ENCODE measurements around the gene NUCB2.
A peak's percentile ranks its signal among the peaks of the same experiment; 100 is the strongest.
"Not testable (repeated sequence)": the region's sequence is repeated elsewhere in the genome, so short reads cannot be mapped to it uniquely, and the experiment has no call there.

Gene NUCB2

GRCh38 chr11:17267576-17267975, 9.0 kb upstream of the NUCB2 start:
- Histone ChIP-seq H3K27me3 (no peaks in the 10 kb centered on the region), H3K4me2 (no peak overlapping the region; the same call in 1 of the 2 replicates), H3K27ac (no peak overlapping the region), H3K4me3 (no peak overlapping the region), H4K20me1 (no peaks in the 10 kb centered on the region), H3K9me3 (no peaks in the 10 kb centered on the region), H3K9ac (no peak overlapping the region), H3K36me3 (no peaks in the 10 kb centered on the region), H3K4me1 (peaks cover 15% of the 10 kb centered on the region; the same call in 1 of the 2 replicates)
- no peak for TF ChIP-seq Cebpa-rat (IDR thresholded peaks at IDR 0.05)

GRCh38 chr11:17268500-17268899, 8.0 kb upstream of the NUCB2 start:
- not testable (repeated sequence) for H3K9ac ChIP-seq, H3K4me2 ChIP-seq, H3K36me3 ChIP-seq, H3K27ac ChIP-seq, H4K20me1 ChIP-seq, H3K9me3 ChIP-seq, H3K4me3 ChIP-seq, H3K27me3 ChIP-seq
- peaks cover 15% of the 10 kb centered on the region; the same call in 1 of the 2 replicates for H3K4me1 ChIP-seq

GRCh38 chr11:17268902-17269301, 7.6 kb upstream of the NUCB2 start:
- Histone ChIP-seq H3K27me3 (no peaks in the 10 kb centered on the region), H3K4me1 (peaks cover 15% of the 10 kb centered on the region; the same call in 1 of the 2 replicates), H3K9me3 (no peaks in the 10 kb centered on the region), H3K4me3 (no peak overlapping the region), H3K36me3 (no peaks in the 10 kb centered on the region), H3K27ac (no peak overlapping the region), H4K20me1 (no peaks in the 10 kb centered on the region), H3K9ac (no peak overlapping the region), H3K4me2 (no peak overlapping the region)
- no peak for TF ChIP-seq Cebpa-rat (IDR thresholded peaks at IDR 0.05)

GRCh38 chr11:17272801-17273200, 3.7 kb upstream of the NUCB2 start:
- Histone ChIP-seq H4K20me1 (no peaks in the 10 kb centered on the region), H3K27me3 (no peaks in the 10 kb centered on the region), H3K9me3 (no peaks in the 10 kb centered on the region), H3K9ac (no peak overlapping the region), H3K4me3 (no peak overlapping the region), H3K36me3 (no peaks in the 10 kb centered on the region), H3K4me2 (no peak overlapping the region), H3K4me1 (peaks cover 34% of the 10 kb centered on the region), H3K27ac (no peak overlapping the region)
- no peak for TF ChIP-seq Cebpa-rat (IDR thresholded peaks at IDR 0.05)

DNA sequence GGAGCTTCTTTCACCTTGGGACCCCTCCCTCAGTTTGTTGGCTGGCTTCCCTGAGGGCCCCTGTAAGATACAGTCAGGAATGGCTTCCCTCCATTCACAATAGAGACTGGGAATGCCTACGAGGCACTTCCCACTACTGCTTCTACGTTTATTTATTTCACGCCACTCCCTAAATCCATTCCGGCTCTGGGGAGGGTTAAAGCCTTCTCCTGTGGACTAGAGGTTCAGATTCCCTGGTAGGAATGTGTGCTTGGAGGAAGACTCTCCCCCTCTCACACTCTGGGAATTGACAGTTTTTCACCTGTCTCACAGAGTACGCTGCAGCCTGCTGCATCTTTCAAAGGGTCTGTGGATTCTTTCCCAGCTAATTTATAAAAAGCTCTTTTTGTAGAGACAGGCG, 3.3 kb upstream of the NUCB2 start:
- no peaks in the 10 kb centered on the region for H3K36me3 ChIP-seq
- no peaks in the 10 kb centered on the region for H3K27me3 ChIP-seq
- H3K9me3 ChIP-seq: no peaks in the 10 kb centered on the region
- no peaks in the 10 kb centered on the region for H4K20me1 ChIP-seq
- H3K4me2 ChIP-seq: no peak overlapping the region
- no peak for TF ChIP-seq Cebpa-rat (IDR thresholded peaks at IDR 0.05)
- no peak overlapping the region for H3K27ac ChIP-seq
- peaks cover 36% of the 10 kb centered on the region for H3K4me1 ChIP-seq
- H3K9ac ChIP-seq: no peak overlapping the region
- no peak overlapping the region for H3K4me3 ChIP-seq

DNA sequence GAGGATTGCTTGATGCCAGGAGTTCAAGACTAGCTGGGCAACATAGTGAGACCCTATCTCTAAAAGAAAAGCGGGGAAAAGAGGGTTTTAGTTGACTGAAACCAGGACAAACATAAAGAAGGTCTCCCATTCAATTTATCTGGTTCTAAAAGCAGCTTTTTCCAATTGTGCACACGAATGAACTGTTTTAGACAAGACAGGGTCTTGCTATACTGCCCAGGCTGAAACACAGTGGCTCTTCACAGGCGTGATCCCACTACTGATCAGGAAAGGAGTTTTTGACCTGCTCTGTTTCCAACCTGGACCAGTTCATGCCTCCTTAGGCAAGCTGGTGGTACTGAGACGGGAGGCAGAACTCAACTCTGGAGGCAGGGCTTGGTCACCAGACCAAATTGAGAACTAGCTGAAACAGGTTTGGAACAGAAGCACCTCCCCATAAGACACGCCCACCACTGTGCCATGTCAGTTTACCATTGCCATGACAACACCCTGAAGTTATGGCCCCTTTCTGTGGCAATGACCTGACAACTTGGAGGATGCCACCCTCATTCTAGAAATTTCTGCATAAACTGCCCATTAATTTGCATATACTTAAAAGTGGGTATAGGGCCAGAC, 2.8 kb upstream of the NUCB2 start:
- TF ChIP-seq Cebpa-rat (IDR thresholded peaks at IDR 0.05): no peak
- no peaks in the 10 kb centered on the region for H3K9me3 ChIP-seq
- H3K27ac ChIP-seq: no peak overlapping the region
- peaks cover 36% of the 10 kb centered on the region for H3K4me1 ChIP-seq
- no peak overlapping the region for H3K9ac ChIP-seq
- no peak overlapping the region for H3K4me3 ChIP-seq
- H4K20me1 ChIP-seq: no peaks in the 10 kb centered on the region
- H3K27me3 ChIP-seq: no peaks in the 10 kb centered on the region
- no peak overlapping the region for H3K4me2 ChIP-seq
- no peaks in the 10 kb centered on the region for H3K36me3 ChIP-seq

DNA sequence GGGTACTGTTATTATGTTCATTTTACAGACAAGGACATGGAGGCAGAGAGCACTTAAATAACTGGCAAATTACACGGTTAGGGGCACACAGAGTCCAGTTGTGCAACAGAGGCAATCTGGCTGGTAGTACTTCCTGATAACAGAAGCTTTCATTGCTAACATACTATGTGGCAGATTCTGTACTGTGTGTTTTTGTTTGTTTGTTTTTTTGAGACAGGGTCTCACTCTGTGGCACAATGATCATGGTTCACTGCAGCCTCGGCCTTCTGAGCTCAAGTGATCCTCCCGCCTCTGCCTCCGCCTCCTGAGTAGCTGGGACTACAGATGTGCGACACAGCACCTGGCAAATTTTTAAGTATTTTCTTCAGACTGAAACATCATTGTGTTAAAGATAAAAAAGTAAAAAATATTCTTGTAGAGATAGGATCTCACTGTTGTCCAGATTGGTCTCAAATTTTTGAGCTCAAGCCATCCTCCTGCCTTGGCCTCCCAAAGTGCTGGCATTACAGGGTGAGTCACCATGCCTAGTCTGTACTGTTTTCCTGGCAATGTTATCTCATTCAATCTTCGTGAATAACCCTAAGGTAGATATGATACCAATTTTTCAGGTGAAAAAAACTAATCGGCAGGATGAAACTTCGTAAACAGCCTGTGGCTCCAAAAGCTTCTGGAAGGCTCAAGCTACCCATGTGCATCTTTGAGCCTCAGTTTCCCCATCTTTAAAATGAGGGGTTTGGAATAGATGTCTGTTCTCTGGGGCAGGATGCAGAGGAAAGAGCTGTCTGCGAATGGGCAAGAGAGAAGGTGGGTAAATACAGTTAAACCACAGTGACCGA, 921 bp upstream of the NUCB2 start:
- Histone ChIP-seq H3K27me3 (no peaks in the 10 kb centered on the region), H4K20me1 (no peaks in the 10 kb centered on the region), H3K4me3 (peak overlapping the region; percentile 79), H3K4me1 (peaks cover 50% of the 10 kb centered on the region), H3K36me3 (peaks cover 3% of the 10 kb centered on the region), H3K27ac (peak overlapping the region; percentile 93), H3K9ac (peak overlapping the region; percentile 89), H3K4me2 (peak overlapping the region; percentile 89), H3K9me3 (no peaks in the 10 kb centered on the region)
- TF ChIP-seq Cebpa-rat (IDR thresholded peaks at IDR 0.05): no peak

DNA sequence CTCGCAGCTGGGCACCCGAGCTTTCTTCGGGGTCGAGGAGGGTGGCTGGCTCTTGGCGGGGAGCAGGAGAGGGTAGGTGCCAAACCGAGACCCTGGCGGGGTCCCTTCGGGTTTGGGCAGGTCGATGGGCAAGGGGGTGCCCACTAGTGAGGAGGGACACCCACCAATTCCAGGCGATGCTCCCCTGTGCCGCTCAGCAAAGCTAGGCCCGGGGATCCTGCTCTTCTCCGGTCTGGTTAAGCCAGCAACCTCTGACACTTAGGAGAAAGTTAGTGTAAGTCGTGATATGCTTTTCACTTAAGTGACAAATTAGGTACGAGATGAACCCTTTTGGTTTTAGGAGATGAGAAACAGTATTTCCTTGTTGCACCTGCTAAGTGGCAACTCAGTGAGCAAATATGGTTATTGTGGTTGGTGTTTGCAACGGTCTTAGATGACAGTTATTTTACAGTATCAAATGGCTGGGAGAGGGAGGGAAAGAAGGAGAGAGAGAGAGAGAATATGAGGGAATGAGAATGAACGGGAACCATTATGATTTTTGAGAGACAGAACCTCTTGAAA, 565 bp downstream of the NUCB2 start:
- peak overlapping the region; percentile 93 for H3K27ac ChIP-seq
- H3K4me2 ChIP-seq: peak overlapping the region; percentile 89
- H3K4me1 ChIP-seq: peaks cover 54% of the 10 kb centered on the region
- H4K20me1 ChIP-seq: no peaks in the 10 kb centered on the region
- peaks cover 12% of the 10 kb centered on the region for H3K36me3 ChIP-seq
- TF ChIP-seq Cebpa-rat (IDR thresholded peaks at IDR 0.05): no peak
- H3K4me3 ChIP-seq: peak overlapping the region; percentile 79
- H3K9me3 ChIP-seq: no peaks in the 10 kb centered on the region
- H3K27me3 ChIP-seq: no peaks in the 10 kb centered on the region
- peak overlapping the region; percentile 89 for H3K9ac ChIP-seq

GRCh38 chr11:17280494-17281127, 4.1 kb downstream of the NUCB2 start:
- H3K9me3 ChIP-seq: no peaks in the 10 kb centered on the region
- no peak overlapping the region for H3K4me3 ChIP-seq
- no peak for TF ChIP-seq Cebpa-rat (IDR thresholded peaks at IDR 0.05)
- H3K27ac ChIP-seq: no peak overlapping the region
- H3K4me2 ChIP-seq: no peak overlapping the region
- no peaks in the 10 kb centered on the region for H4K20me1 ChIP-seq
- peaks cover 41% of the 10 kb centered on the region for H3K36me3 ChIP-seq
- no peak overlapping the region for H3K9ac ChIP-seq
- H3K4me1 ChIP-seq: peaks cover 39% of the 10 kb centered on the region
- H3K27me3 ChIP-seq: no peaks in the 10 kb centered on the region

DNA sequence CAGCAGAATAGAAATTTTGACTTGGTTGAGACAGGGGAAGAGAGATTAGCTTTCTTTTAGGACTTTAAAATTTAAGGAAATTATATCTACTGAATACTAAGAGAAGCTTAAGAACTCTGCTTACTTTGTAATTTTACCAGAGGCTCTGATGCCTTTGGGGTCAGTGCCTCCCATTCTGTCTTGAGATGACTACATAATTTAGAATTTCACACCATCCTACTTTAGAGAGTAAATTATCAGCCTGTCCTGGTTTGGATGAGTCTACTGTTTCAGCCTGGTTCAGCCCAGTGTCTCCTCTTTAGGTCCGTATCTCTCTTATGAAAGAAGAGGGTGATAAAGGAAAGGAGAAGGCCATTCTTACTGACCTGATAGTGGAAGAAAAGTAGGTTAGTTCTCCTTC, 9.8 kb downstream of the NUCB2 start:
- no peak overlapping the region for H3K27ac ChIP-seq
- 0 out of 2 replicates have a peak, but pooled peaks cover 3% of the 10 kb centered on the region for H3K9me3 ChIP-seq
- no peak overlapping the region for H3K4me3 ChIP-seq
- H4K20me1 ChIP-seq: no peaks in the 10 kb centered on the region
- H3K27me3 ChIP-seq: no peaks in the 10 kb centered on the region
- peaks cover 83% of the 10 kb centered on the region for H3K36me3 ChIP-seq
- H3K9ac ChIP-seq: no peak overlapping the region
- H3K4me2 ChIP-seq: no peak overlapping the region
- H3K4me1 ChIP-seq: no peaks in the 10 kb centered on the region
- TF ChIP-seq Cebpa-rat (IDR thresholded peaks at IDR 0.05): no peak

All from BLaER1 (cell line).